ENCODE measurements around the gene VSTM2L. TPM values are rescaled to one million over a fixed set of nuclear protein-coding genes. Genes with fewer than 3 reads are reported as not detected.
A peak's percentile ranks its signal among the peaks of the same experiment; 100 is the strongest.

VSTM2L gene
- total and polyA plus RNA-seq, 2 of the 13 experiments (the other 11 are each of a cell fraction or from before 2014, with no cell fraction given): not detected

DNA sequence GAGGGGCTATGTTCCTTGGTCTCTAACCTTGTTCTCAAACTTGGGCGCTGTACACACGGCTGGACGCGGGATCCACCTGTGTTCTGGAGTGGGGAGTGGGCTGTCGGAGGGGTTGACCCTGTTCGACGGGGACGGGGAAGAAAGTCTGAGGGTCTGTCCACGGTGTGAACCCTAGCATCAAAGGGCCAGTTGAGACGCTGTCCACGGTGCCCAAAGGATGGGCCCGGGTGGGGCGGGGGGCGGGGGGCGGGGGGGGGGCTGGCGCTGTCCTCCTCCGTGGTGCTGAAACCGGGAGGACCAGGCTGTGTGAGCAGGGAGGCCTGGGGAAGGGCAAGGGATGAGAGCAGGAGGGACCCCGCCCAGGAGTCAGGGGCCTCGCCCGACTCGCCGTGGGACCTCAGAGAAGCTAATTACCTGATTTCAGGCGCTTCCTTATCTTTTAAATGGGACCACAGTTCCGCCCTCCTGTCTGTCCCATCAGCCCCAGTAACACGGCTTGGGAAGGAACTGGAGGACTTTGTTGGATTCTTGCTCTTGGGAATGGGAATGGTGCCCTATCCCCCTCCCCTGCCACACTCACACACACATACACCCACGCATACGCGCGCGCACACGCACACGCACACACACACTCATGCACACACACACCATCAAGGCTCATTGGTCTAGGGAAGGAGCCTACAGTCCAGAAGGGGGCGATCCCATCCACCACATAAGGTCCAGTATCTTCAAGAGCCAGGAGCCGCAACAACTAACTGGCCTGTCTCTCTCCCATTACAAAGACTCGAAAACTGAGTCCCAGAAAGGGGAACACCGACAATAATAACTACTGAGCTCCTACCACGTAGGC, 1.0 kb upstream of the VSTM2L start (continued):
- 0 out of 2 replicates have a peak, but pooled peaks have one; percentile 7 for TF ChIP-seq ZNF281 (CRISPR knock-in tag; IDR thresholded peaks at IDR 0.05; ENCODE audit: borderline replicate concordance)
- no peak for TF ChIP-seq ZNF792 (CRISPR knock-in tag; IDR thresholded peaks at IDR 0.05)
- TF ChIP-seq, protein P1, sequence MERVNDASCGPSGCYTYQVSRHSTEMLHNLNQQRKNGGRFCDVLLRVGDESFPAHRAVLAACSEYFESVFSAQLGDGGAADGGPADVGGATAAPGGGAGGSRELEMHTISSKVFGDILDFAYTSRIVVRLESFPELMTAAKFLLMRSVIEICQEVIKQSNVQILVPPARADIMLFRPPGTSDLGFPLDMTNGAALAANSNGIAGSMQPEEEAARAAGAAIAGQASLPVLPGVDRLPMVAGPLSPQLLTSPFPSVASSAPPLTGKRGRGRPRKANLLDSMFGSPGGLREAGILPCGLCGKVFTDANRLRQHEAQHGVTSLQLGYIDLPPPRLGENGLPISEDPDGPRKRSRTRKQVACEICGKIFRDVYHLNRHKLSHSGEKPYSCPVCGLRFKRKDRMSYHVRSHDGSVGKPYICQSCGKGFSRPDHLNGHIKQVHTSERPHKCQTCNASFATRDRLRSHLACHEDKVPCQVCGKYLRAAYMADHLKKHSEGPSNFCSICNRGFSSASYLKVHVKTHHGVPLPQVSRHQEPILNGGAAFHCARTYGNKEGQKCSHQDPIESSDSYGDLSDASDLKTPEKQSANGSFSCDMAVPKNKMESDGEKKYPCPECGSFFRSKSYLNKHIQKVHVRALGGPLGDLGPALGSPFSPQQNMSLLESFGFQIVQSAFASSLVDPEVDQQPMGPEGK (CRISPR knock-in tag; IDR thresholded peaks at IDR 0.05): no peak
- TF ChIP-seq ZNF121 (CRISPR knock-in tag; IDR thresholded peaks at IDR 0.05): no peak
- TF ChIP-seq NFYC (CRISPR knock-in tag; IDR thresholded peaks at IDR 0.05): no peak
- TF ChIP-seq ZSCAN30 (CRISPR knock-in tag; IDR thresholded peaks at IDR 0.05): no peak
- no peak for TF ChIP-seq ZNF256 (CRISPR knock-in tag; conservative IDR thresholded peaks at IDR 0.05)
- no peak for TF ChIP-seq ELK4 (CRISPR knock-in tag; IDR thresholded peaks at IDR 0.05; ENCODE audit: borderline replicate concordance)
- no peak for TF ChIP-seq PAWR (CRISPR knock-in tag; IDR thresholded peaks at IDR 0.05; ENCODE audit: borderline replicate concordance)
- no peak for TF ChIP-seq RBFOX2 (IDR thresholded peaks at IDR 0.05; ENCODE audit: low read depth, low read length)
- TF ChIP-seq PTBP1 (IDR thresholded peaks at IDR 0.05; ENCODE audit: low read depth, low read length, poor library complexity, severe bottlenecking): no peak
- TF ChIP-seq CHCHD3 (CRISPR knock-in tag; IDR thresholded peaks at IDR 0.05): no peak
- TF ChIP-seq ZGPAT (CRISPR knock-in tag; IDR thresholded peaks at IDR 0.05): no peak
- peak; percentile 75; the same call in 1 of the 2 replicates for TF ChIP-seq ZNF839 (CRISPR knock-in tag; IDR thresholded peaks at IDR 0.05; ENCODE audit: borderline replicate concordance)
- peak; percentile 51; the same call in 1 of the 2 replicates for TF ChIP-seq ZNF644 (CRISPR knock-in tag; IDR thresholded peaks at IDR 0.05; ENCODE audit: low read depth)
- no peak for TF ChIP-seq LCORL (IDR thresholded peaks at IDR 0.05)
- no peak for TF ChIP-seq LCORL (CRISPR knock-in tag; IDR thresholded peaks at IDR 0.05)
- TF ChIP-seq MXI1 (IDR thresholded peaks at IDR 0.05; ENCODE audit: borderline replicate concordance, low read depth, low read length): no peak
- TF ChIP-seq RBAK (CRISPR knock-in tag; IDR thresholded peaks at IDR 0.05): peak; percentile 35; the same call in 1 of the 2 replicates
- TF ChIP-seq SRSF9 (IDR thresholded peaks at IDR 0.05; ENCODE audit: borderline replicate concordance, insufficient read depth, low read depth, low read length, poor library complexity, severe bottlenecking): no peak
- no peak for TF ChIP-seq ZNF292 (CRISPR knock-in tag; IDR thresholded peaks at IDR 0.05; ENCODE audit: borderline replicate concordance, low read depth)
- TF ChIP-seq ZNF17 (CRISPR knock-in tag; IDR thresholded peaks at IDR 0.05): no peak

All from HepG2 (cell line).